Effector memory CD8-positive, alpha-beta T cell (primary cell): ENCODE results near the gene PIAS1.
"Not testable (repeated sequence)": the region's sequence is repeated elsewhere in the genome, so short reads cannot be mapped to it uniquely, and the experiment has no call there.

Experiments used
- ATAC-seq: fragments of 150-1000 bp; cut with Tn5 transposase; replicated peaks from 2 replicates; pipeline ENCODE4 v1.10.0; 2021; ENCODE audit warnings: mild to moderate bottlenecking, moderate library complexity
- DNase-seq, 3 experiments: peaks; one replicate each; pipeline ENCODE4 v3.0.0; 2021
- H3K27ac Mint-ChIP-seq, 2 donors: one replicate each; pipeline ENCODE4 v1.8.0; 2022; ENCODE audit warnings: mild to moderate bottlenecking in 2 of 2, mixed read lengths in 2 of 2, moderate library complexity in 2 of 2
- H3K27me3 Mint-ChIP-seq, 2 donors: one replicate each; pipeline ENCODE4 v1.8.0; 2022; ENCODE audit warnings: mixed read lengths in 2 of 2
- H3K36me3 Mint-ChIP-seq: one replicate; pipeline ENCODE4 v1.8.0; 2022; ENCODE audit warnings: mild to moderate bottlenecking, moderate library complexity, mixed read lengths; ENCODE audit not compliant: insufficient read depth
- H3K4me1 Mint-ChIP-seq, 2 donors: one replicate each; pipeline ENCODE4 v1.8.0; 2022; ENCODE audit warnings: low read depth in 2 of 2, mixed read lengths in 2 of 2
- H3K4me3 Mint-ChIP-seq, 2 donors: one replicate each; pipeline ENCODE4 v1.8.0; 2022; ENCODE audit warnings: mild to moderate bottlenecking in 2 of 2, mixed read lengths in 2 of 2, moderate library complexity in 2 of 2
- H3K9me3 Mint-ChIP-seq, 2 donors: one replicate each; pipeline ENCODE4 v1.8.0; 2022; ENCODE audit warnings: mixed read lengths in 2 of 2

Gene PIAS1

GRCh38 chr15:68157074-68157473 lies 103.0 kb downstream of the PIAS1 start:
- H3K4me3 Mint-ChIP-seq: no peak overlapping the region
- peaks cover 0 to 7% of the 10 kb centered on the region in 2 donors for H3K4me1 Mint-ChIP-seq
- no peak overlapping the region for H3K27ac Mint-ChIP-seq
- H3K27me3 Mint-ChIP-seq: no peaks in the 10 kb centered on the region
- no peak for DNase-seq
- H3K36me3 Mint-ChIP-seq: peaks cover 21% of the 10 kb centered on the region
- no peak for ATAC-seq
- no peaks in the 10 kb centered on the region for H3K9me3 Mint-ChIP-seq

- H3K4me3 Mint-ChIP-seq: no peak overlapping the region
- H3K4me1 Mint-ChIP-seq: peaks cover 0 to 4% of the 10 kb centered on the region in 2 donors
- DNase-seq (no peak), ATAC-seq (no peak)
- H3K27ac Mint-ChIP-seq: no peak overlapping the region
- no peaks in the 10 kb centered on the region for H3K9me3 Mint-ChIP-seq
- H3K36me3 Mint-ChIP-seq: peaks cover 21% of the 10 kb centered on the region
- H3K27me3 Mint-ChIP-seq: no peaks in the 10 kb centered on the region
These were observed 104.0 kb downstream of the PIAS1 start for GRCh38 chr15:68158046-68158628.

DNA sequence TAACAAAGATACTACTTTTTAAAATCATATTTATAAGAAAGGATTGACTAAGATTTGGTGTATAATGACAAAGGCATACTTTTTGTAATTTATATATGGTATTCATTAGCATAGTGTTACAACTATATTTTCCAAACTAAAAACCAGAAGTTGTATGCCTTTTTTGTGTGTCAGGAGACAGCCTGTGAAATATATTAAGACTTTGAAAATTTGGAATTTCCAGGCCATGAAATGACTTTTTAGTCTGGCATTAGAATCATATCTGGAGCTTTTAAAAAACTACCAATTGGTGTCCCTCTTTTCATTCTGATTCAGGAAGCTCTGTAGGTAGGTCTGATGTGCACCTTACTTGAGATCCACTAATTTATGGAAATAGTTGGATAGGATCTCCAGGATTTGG lies 109.1 kb downstream of the PIAS1 start:
- ATAC-seq (no peak), DNase-seq (no peak)
- peaks cover 0 to 14% of the 10 kb centered on the region in 2 donors for H3K4me1 Mint-ChIP-seq
- H3K4me3 Mint-ChIP-seq: no peak overlapping the region
- peaks cover 33% of the 10 kb centered on the region for H3K36me3 Mint-ChIP-seq
- H3K27me3 Mint-ChIP-seq: no peaks in the 10 kb centered on the region
- peak overlapping the region in 1 of 2 donors; percentile 3 for H3K27ac Mint-ChIP-seq
- H3K9me3 Mint-ChIP-seq: no peaks in the 10 kb centered on the region

DNA sequence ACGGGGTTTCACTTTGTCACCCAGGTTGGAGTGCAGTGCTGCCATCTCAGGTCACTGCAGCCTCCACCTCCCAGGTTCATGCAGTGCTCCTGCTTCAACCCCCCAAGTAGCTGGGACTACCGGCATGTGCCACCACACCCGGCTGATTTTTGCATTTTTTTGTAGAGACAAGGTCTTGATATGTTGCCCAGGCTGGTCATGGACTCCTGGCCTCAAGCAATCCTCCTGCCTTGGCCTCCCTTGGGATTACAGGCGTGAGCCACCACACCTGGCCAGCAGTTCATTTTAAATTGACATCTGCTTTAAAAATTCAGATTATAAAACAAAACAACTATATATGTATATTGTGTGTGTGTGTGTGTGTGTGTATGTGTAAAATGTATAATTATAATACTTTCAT lies 112.7 kb downstream of the PIAS1 start:
- H3K9me3 Mint-ChIP-seq: no peaks in the 10 kb centered on the region
- peak overlapping the region in 1 of 2 donors; percentile 62 for H3K27ac Mint-ChIP-seq
- H3K27me3 Mint-ChIP-seq: no peaks in the 10 kb centered on the region
- DNase-seq (no peak), ATAC-seq (no peak)
- peaks cover 0 to 14% of the 10 kb centered on the region in 2 donors for H3K4me1 Mint-ChIP-seq
- no peak overlapping the region for H3K4me3 Mint-ChIP-seq
- peaks cover 26% of the 10 kb centered on the region for H3K36me3 Mint-ChIP-seq

- H3K27ac Mint-ChIP-seq, H3K9me3 Mint-ChIP-seq, ATAC-seq, H3K4me1 Mint-ChIP-seq, H3K4me3 Mint-ChIP-seq, H3K27me3 Mint-ChIP-seq, DNase-seq: not testable (repeated sequence)
- H3K36me3 Mint-ChIP-seq: peaks cover 38% of the 10 kb centered on the region
These were observed 117.9 kb downstream of the PIAS1 start for GRCh38 chr15:68172037-68172436.

DNA sequence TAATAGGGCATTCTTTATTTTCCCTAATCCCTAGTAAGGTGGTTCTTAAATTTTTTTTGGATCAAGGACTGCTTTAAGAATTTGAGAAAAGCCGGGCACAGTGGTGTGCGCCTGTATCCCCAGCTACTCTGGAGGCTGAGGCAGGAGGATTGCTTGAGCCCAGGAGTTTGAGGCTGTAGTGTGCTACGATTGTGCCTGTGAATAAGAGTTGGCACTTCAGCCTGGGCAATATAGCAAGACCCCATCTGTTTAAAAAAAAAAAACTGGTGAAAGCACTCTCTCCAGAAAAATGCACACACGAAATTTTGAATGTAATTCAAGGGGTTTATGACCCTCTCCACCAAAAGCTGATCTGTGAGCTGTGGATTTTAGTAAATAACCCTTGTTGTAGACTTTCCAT lies 119.0 kb downstream of the PIAS1 start:
- Mint-ChIP-seq H3K4me1 (peaks cover 3% of the 10 kb centered on the region in 2 donors), H3K4me3 (no peak overlapping the region), H3K9me3 (no peaks in the 10 kb centered on the region), H3K36me3 (peaks cover 39% of the 10 kb centered on the region), H3K27me3 (no peaks in the 10 kb centered on the region), H3K27ac (no peak overlapping the region)
- DNase-seq (no peak), ATAC-seq (no peak)

- Mint-ChIP-seq H3K4me1 (peaks cover 3 to 6% of the 10 kb centered on the region in 2 donors), H3K9me3 (no peaks in the 10 kb centered on the region), H3K4me3 (no peak overlapping the region), H3K36me3 (peaks cover 48% of the 10 kb centered on the region), H3K27me3 (no peaks in the 10 kb centered on the region), H3K27ac (no peak overlapping the region)
- DNase-seq (no peak), ATAC-seq (no peak)
These were observed 121.4 kb downstream of the PIAS1 start for GRCh38 chr15:68175526-68175925.

DNA sequence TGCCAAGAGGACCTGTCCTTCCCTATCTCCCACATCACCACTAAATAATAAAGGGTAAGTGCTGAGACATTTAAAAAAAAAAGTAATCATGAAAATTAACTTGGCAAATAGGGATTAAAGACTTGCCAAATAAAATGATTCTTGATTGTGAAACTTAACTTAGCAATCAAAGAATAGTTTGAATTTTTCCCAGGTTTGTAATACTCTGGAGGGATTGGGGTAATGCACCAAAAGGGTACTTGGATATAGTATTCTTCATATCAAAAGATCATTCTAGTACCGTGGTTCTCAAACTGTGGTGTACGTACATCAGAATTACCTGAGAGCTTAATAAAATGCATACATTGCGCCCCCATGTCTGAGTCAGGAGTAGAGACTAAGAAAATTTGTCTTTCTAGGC lies 122.5 kb downstream of the PIAS1 start:
- Mint-ChIP-seq H3K27ac (peak overlapping the region in 1 of 2 donors; percentile 23), H3K4me1 (peaks cover 3 to 12% of the 10 kb centered on the region in 2 donors), H3K9me3 (no peaks in the 10 kb centered on the region), H3K27me3 (no peaks in the 10 kb centered on the region), H3K36me3 (peaks cover 56% of the 10 kb centered on the region), H3K4me3 (no peak overlapping the region)
- ATAC-seq: no peak
- no peak for DNase-seq

DNA sequence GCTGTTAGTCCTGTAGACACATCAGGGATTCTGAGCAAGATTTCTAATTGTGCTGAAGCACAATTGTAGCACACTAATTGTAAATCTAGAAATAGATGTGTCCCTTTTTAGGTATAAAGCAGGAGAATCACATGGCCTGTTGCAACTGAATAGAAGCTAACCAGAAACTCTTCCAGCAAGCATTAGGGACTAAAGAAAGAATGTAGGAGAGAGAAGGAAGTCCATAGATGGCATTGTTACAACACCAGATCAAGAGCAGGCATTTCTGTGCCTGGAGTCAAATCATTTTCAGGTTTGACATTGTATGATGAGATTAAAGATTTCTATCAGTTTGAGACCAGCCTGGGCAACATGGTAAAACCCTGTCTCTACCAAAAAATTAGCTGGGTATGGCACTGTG lies 123.6 kb downstream of the PIAS1 start:
- DNase-seq: no peak
- Mint-ChIP-seq H3K27ac (peak overlapping the region in 1 of 2 donors; percentile 65), H3K27me3 (no peaks in the 10 kb centered on the region), H3K36me3 (peaks cover 65% of the 10 kb centered on the region), H3K9me3 (no peaks in the 10 kb centered on the region), H3K4me1 (peaks cover 3 to 12% of the 10 kb centered on the region in 2 donors), H3K4me3 (no peak overlapping the region)
- ATAC-seq: no peak

- Mint-ChIP-seq H3K36me3 (peaks cover 64% of the 10 kb centered on the region), H3K4me1 (peaks cover 0 to 12% of the 10 kb centered on the region in 2 donors), H3K27me3 (no peaks in the 10 kb centered on the region), H3K27ac (peak overlapping the region in 1 of 2 donors; percentile 12), H3K4me3 (no peak overlapping the region), H3K9me3 (no peaks in the 10 kb centered on the region)
- DNase-seq (no peak), ATAC-seq (no peak)
These were observed 129.7 kb downstream of the PIAS1 start for GRCh38 chr15:68183616-68184315.

GRCh38 chr15:68184616-68185480 lies 130.7 kb downstream of the PIAS1 start:
- Mint-ChIP-seq H3K9me3 (no peaks in the 10 kb centered on the region), H3K27ac (peak overlapping the region in 1 of 2 donors; percentile 12), H3K4me1 (peaks cover 0 to 12% of the 10 kb centered on the region in 2 donors), H3K36me3 (peaks cover 69% of the 10 kb centered on the region), H3K27me3 (no peaks in the 10 kb centered on the region), H3K4me3 (no peak overlapping the region)
- ATAC-seq: no peak
- DNase-seq: no peak

GRCh38 chr15:68186671-68187397 lies 132.7 kb downstream of the PIAS1 start:
- Mint-ChIP-seq H3K9me3 (no peaks in the 10 kb centered on the region), H3K27me3 (no peaks in the 10 kb centered on the region)

DNA sequence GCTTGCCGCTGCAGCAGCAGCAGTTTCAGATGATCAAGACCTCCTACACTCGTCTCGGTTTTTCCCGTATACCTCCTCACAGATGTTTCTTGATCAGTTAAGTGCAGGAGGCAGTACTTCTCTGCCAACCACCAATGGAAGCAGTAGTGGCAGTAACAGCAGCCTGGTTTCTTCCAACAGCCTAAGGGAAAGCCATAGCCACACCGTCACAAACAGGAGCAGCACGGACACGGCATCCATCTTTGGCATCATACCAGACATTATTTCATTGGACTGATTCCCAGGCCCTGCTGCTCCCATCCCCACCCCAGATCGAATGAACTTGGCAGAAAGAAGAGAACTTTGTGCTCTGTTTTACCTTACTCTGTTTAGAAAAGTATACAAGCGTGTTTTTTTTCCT lies 133.4 kb downstream of the PIAS1 start:
- Mint-ChIP-seq H3K27ac (peak overlapping the region in 1 of 2 donors; percentile 62), H3K9me3 (no peaks in the 10 kb centered on the region), H3K36me3 (peaks cover 63% of the 10 kb centered on the region), H3K27me3 (no peaks in the 10 kb centered on the region), H3K4me3 (no peak overlapping the region), H3K4me1 (peaks cover 2 to 5% of the 10 kb centered on the region in 2 donors)
- DNase-seq: no peak
- no peak for ATAC-seq

More at GRCh38 chr15:68186671-68187397, 132.7 kb downstream of the PIAS1 start:
- H3K4me3 Mint-ChIP-seq: no peak overlapping the region
- H3K27ac Mint-ChIP-seq: no peak overlapping the region
- peaks cover 63% of the 10 kb centered on the region for H3K36me3 Mint-ChIP-seq
- H3K4me1 Mint-ChIP-seq: peaks cover 0 to 5% of the 10 kb centered on the region in 2 donors
- ATAC-seq (no peak), DNase-seq (no peak)
